ENCODE results near the gene FKBP1A.

FKBP1A gene

DNA sequence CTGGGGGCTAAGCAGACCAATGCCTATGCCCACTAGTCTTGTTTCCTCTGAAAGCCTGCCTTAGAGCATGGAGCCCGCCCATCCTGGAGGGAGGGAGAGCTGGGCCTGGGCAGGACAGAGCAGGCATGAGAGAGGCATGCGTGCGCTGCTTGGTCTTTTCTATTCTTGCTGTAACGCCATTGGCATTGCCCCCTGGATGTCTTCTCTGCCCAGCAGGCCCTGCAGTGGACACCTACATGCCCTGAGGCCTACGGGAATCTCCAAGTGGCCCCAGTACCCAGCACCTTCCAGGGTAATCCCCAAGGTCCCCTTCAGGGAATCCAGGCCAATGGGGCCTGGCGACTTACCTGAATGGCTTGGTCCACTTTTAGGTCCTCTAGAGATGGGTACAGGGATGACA is 72.8 kb downstream of the FKBP1A start:
- no peak for DNase-seq (ENCODE audit: low read depth in 3 of 3)

DNA sequence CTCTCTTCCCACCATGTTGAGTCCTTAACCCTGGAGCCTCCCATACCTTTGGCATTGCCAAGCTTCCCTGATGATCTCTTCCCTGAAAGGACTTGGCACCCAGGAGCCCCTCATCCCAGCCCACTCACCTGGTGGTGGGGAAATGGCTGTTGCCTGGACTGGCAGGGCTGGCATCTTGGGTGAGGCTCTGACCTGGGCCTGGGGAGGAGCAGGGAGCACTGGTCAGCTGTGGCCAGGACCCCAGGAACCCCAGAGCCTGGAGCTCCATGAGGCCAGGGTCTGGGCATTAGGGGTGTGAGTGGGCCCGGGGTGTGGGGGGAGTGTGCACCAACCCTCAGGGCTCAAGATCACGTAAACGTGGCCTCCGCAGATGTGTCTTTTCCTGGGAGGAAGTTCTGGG is 73.4 kb downstream of the FKBP1A start:
- DNase-seq (ENCODE audit: low read depth in 3 of 3) = no peak

DNA sequence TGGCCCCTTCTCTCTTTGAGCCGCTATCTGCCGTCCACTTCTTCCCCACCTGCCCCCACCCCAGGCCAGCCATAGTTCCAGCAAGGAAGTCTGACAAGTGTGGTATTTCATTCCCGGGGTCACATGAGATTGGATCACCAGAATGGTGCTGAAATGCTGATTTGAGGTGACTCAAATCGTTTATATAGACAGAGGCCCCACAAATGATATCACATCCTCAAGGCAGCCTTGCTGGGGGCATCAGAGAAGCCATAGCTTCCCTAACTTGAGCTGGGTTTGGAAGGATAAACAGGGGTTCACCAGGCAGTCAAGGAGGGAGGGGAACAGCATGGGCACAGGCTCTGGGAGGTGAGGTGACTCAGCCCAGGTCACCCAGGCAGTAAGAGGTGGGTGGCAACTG is 73.8 kb downstream of the FKBP1A start:
- DNase-seq (ENCODE audit: low read depth in 3 of 3) = no peak
